ENCODE data around the gene PTPRG.

DNA sequence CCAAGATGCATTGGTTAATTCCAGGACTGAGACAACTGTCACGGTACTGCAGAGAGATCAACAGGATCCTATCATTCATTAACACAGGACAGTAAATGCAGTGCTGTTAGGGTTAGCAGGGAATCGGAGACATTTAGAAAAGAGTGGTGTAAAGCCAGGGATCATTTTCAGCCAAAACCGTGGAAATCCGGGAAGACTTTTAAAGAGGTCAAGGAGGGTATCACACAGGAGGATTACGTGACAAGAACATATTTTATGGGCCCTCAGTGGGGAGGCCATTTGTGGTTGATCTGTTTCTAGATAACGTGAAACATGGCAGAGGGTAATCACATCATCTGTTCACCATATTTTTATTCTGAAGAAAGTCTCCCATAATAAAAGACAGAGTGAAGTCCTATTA is 216.1 kb downstream of the PTPRG start:
- TF ChIP-seq, protein P1, sequence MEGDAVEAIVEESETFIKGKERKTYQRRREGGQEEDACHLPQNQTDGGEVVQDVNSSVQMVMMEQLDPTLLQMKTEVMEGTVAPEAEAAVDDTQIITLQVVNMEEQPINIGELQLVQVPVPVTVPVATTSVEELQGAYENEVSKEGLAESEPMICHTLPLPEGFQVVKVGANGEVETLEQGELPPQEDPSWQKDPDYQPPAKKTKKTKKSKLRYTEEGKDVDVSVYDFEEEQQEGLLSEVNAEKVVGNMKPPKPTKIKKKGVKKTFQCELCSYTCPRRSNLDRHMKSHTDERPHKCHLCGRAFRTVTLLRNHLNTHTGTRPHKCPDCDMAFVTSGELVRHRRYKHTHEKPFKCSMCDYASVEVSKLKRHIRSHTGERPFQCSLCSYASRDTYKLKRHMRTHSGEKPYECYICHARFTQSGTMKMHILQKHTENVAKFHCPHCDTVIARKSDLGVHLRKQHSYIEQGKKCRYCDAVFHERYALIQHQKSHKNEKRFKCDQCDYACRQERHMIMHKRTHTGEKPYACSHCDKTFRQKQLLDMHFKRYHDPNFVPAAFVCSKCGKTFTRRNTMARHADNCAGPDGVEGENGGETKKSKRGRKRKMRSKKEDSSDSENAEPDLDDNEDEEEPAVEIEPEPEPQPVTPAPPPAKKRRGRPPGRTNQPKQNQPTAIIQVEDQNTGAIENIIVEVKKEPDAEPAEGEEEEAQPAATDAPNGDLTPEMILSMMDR (IDR thresholded peaks at IDR 0.05), result no peak
- no peak for TF ChIP-seq POLR2A (IDR thresholded peaks at IDR 0.05)
